Central memory CD4-positive, alpha-beta T cell (primary cell): ENCODE results near the gene CLECL1.
"Not testable (repeated sequence)": the region's sequence is repeated elsewhere in the genome, so short reads cannot be mapped to it uniquely, and the experiment has no call there.

ENCODE experiments used
- DNase-seq: peaks from one replicate; pipeline ENCODE4 v3.0.0; 2022

Gene CLECL1

DNA sequence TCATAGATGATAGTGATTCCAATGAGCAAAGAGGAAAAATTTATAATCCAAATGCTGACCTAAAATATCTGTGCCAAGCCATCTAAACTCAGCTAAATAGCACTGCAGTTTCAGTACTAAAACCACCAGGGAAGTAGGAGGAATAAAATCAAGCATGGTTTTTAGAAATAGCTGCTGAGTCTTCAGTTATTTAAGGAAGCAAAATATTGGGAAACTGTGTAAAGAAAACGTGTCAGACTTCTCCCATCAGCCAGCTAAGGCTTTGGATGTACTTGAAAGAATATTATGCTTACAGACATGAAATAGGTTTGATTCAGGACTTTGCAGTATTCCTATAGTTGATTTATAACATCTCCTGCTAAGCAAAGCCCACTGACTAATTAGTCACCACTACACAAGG, 38.7 kb downstream of the CLECL1 start:
- DNase-seq: no peak

DNA sequence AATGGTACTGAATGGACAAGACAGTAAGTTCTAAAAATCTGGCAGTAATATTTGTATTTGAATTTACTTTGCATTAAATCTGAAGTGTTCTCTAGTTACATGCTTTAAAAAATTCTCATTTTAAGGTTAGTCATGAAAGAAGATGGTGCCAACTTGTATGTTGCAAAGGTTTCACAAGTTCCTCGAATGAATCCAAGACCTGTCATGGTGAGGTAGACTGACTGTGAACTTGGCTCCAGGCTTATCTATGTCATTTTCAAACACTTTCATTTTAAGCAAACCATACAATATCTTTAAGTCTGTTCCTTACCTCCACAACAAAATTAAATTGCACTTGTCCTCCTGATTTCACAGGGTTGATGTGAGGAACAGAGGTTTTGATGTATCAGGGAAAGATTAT, 40.0 kb downstream of the CLECL1 start:
- no peak for DNase-seq

DNA sequence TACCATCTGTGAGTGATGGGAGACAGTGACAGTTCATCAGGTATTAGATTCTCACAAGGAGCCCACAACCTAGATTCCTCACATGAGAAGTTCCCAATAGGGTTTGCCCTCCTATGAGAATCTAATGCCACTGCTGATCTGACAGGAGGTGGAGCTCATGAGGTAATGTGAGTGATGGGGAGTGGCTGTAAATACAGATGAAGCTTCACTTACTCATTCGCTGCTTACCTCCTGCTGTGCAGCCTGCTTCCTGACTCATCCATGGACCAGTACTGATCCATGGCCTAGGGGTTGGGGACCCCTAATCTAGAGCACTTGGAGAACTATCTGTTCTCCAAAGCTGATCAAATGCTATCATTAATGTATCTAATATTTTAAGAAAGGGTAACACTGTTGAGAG, 45.7 kb downstream of the CLECL1 start:
- no peak for DNase-seq

DNA sequence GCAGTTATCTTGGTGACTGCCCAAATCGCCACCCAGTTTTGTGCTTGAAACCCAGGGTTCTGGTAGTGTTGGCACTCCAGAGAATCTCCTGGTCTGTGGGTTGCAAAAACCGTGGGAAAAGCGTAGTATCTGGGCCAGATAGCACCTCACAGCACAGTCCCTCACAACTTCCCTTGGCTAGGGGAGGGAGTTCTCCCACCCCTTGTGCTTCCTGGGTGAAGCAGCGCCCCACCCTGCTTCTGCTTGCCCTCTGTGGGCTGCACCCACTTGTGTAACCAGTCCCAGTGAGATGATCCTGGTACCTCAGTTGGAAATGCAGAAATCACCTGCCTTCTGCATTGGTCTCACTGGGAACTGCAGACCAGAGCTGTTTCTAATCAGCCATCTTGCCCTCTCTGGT, 47.0 kb downstream of the CLECL1 start:
- DNase-seq: no peak

DNA sequence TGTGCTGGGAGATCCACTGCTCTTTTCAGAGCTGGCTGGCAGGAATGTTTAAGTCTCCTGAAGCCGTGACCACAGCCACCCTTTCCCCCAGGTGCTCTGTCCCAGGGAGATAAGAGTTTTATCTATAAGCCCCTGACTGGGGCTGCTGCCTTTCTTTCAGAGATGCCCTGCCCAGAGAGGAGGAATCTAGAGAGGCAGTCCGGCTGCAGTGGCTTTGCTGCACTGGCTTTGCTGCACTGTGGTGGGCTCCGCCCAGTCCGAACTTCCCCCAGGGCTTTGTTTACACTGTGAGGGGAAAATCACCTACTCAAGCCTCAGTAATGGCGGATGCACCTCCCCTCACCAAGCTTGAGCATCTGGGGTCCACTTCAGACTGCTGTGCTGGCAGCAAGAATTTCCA, 47.5 kb downstream of the CLECL1 start:
- DNase-seq: not testable (repeated sequence)

DNA sequence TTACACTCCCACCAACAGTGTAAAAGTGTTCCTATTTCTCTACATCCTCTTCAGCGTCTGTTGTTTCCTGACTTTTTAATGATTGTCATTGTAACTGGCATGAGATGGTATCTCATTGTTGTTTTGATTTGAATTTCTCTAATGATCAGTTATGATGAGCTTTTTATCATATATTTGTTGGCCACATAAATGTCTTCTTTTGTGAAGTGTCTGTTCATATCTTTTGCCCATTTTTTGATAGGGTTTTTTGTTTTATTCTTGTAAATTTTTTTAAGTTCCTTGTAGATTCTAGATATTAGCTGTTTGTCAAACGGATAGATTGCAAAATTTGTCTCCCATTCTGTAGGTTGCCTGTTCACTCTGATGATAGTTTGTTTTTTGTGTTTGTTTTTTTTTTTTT, 49.9 kb downstream of the CLECL1 start:
- DNase-seq: not testable (repeated sequence)

DNA sequence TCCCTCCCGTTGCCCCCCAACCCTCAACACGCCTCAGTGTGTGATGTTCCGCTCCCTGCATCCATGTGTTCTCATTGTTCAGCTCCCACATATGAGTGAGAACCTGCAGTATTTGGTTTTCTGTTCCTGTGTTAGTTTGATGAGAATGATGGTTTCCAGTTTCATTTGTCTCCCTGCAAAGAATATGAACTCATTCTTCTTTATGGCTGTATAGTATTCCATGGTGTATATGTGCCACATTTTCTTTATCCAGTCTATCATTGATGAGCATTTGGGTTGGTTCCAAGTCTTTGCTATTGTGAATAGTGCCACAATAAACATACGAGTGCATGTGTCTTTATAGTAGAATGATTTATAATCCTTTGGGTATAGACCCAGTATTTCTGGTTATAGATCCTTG, 50.4 kb downstream of the CLECL1 start:
- not testable (repeated sequence) for DNase-seq

DNA sequence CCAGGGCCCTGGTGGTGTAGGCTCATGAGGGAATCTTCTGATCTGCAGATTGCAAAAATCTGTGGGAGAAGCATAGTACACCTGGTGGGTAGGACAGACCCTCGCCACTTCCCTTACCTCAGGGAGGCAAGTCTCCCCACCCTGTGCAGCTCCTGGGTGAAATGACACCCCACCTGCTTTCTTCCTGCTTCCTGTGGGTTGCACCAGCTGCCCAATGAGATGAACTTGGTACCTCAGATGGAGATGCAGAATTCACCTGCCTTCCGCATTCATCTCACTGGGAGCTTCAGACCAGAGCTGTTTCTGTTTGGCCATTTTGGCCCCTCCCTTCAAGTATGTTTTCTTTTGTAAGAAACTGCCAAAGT, 58.7 kb downstream of the CLECL1 start:
- DNase-seq: peak; percentile 61

DNA sequence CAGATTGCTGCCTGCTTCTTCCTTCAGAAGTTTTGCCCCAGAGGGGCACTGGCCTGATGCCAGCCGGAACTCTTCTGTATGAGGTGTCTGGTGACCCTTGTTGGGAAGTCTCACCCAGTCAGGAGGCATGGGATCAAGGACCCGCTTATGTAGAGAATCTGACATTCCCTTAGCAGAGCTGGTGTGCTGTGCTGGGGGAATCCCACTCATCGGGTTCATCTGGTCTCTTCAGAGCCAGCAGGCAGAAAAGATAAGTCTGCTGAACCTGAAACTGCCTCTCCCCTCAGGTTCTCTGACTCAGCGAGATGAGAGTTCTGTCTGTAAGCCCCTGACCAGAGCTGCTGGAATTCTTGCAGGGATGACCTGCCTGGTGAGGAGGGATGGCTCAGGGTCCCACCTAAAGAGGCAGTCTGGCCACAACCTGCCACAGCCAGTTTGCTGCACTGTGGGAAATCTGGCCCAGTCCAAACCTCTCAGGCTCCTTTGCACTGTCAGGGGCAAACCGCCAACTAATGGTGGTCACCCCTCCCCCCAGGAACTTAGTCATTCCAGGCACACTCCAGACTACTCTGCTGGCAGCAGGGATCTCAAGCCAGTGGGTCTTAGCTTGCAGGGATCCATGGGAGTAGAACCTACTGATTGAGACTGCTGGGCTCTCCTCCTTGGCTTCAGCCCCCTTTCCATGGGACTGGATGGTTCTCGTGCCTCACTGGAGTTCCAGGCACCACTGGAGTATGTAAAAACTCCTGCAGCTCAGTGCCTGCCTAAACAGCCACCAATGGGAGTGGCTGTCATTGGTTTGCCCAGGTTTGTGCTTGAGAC, 59.3 kb downstream of the CLECL1 start:
- DNase-seq: peak; percentile 54
